Vagina (tissue), 2 donors: ENCODE data around the gene APLNR.

Experiments used
- POLR2A ChIP-seq, 2 donors: fragments of 450-650 bp; IDR thresholded peaks; one replicate each; pipeline ENCODE4 v1.6.1; 2017; ENCODE audit warnings: antibody characterized with exemption in 2 of 2, mild to moderate bottlenecking in 2 of 2, moderate library complexity in 2 of 2
- TF ChIP-seq, protein P1 (sequence below), 3 experiments: fragments of 450-650 bp in 2 of 3; fragments of 200-600 bp in 1 of 3; sonication (generic) in 1 of 3; IDR thresholded peaks; one replicate each; pipeline ENCODE4 v1.5.1; 2017 to 2019; ENCODE audit warnings: antibody characterized with exemption in 3 of 3, mild to moderate bottlenecking in 2 of 3, moderate library complexity in 2 of 3

DNA sequence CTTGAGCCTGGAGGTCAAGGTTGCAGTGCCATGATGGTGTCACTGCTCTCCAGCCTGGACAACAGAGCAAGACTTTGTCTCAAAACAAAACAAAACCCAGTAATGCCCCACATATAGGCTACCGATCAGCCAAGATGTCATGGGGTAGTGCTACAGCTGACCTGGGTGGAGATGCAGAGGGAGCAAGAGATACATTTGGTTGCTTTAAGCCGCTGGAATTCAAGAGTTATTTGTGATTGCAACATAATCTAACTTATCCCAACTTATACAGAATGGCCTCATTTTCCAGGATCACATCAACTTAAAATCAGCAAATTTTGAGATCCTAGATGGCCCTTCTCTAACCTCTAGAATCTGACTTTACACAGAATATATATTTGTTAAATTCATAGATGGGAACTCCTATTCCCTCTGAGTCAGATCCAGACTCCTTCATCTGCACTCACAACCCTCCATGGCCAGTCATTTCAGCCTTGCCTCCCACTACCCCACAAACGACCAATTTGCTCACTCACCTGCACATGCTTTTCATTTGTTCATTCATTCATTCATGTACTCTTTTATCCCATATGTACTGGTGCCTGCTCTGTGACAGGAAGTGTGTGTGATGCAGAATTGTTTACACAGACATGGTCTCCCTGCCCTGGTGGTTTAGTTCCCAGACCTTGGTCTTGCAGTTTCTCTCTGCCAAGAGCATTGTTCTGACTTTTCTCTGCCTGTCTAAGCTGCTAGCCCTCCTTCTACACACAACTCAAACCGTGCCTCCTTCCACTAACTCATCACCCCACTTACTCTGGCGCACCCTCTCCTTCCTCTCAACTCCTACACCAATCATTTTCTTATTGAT lies 24.1 kb upstream of the APLNR start:
- TF ChIP-seq, protein P1, sequence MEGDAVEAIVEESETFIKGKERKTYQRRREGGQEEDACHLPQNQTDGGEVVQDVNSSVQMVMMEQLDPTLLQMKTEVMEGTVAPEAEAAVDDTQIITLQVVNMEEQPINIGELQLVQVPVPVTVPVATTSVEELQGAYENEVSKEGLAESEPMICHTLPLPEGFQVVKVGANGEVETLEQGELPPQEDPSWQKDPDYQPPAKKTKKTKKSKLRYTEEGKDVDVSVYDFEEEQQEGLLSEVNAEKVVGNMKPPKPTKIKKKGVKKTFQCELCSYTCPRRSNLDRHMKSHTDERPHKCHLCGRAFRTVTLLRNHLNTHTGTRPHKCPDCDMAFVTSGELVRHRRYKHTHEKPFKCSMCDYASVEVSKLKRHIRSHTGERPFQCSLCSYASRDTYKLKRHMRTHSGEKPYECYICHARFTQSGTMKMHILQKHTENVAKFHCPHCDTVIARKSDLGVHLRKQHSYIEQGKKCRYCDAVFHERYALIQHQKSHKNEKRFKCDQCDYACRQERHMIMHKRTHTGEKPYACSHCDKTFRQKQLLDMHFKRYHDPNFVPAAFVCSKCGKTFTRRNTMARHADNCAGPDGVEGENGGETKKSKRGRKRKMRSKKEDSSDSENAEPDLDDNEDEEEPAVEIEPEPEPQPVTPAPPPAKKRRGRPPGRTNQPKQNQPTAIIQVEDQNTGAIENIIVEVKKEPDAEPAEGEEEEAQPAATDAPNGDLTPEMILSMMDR (IDR thresholded peaks at IDR 0.05), result no peak
- no peak for TF ChIP-seq POLR2A (IDR thresholded peaks at IDR 0.05)
